ENCODE measurements around the gene N4BP2L2. TPM values are rescaled to one million over a fixed set of nuclear protein-coding genes. Genes with fewer than 3 reads are reported as not detected.

The N4BP2L2 gene
- total and polyA plus RNA-seq, 2 of the 13 experiments (the other 11 are each of a cell fraction or from before 2014, with no cell fraction given), result 58.9 to 81.2 TPM

DNA sequence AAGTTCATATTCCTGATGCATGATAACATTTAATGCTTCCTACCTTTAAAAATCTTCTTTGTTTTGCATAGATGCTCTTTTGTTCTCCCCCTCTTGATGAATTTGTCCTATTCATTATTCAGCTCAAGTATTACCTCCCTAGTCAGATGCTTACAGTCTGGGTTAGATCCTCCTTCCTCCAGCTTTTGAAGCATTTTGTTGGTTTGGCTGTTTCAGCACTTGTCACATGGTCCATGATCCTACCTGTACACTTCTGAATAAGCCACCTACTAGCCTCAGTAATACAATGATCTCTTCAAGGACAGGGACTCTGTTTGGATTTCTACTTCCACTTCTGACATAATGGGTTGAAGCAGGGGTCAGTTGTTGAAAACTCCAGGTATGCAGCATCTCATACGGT, 148.1 kb downstream of the N4BP2L2 start:
- intact Hi-C loops (cut with micrococcal nuclease; ENCODE audit: unreplicated experiment), result no loop called here
- no peak for DNase-seq (ENCODE audit: low spot score)
- no peaks in the 10 kb centered on the region for H3K27me3 ChIP-seq (ENCODE audit: control insufficient read depth in 1 of 2, insufficient read depth in 2 of 2, low read length in 2 of 2)
- no peak for FAIRE-seq
- no peaks in the 10 kb centered on the region for H3K4me1 ChIP-seq (ENCODE audit: insufficient read depth, low read length)
- BruUV-seq (replicated peaks), result no TSS peak
- H3K79me2 ChIP-seq (ENCODE audit: insufficient read depth, low read length), result no peaks in the 10 kb centered on the region
- in situ Hi-C loops (cut with HindIII; ENCODE audit: extremely low pct_ligation_motif_present, low pct_unique_long_range_greater_than_20kb), result no loop called here
- CTCF ChIA-PET (ENCODE audit: low intra/inter-chr PET ratio, low total read pairs), result no interaction called here
- no peak overlapping the region for H3K4me3 ChIP-seq (replicated peaks in 1 of 3; ENCODE audit: insufficient read depth in 1 of 3, low read depth in 2 of 3, low read length in 3 of 3)
- no peak overlapping the region for H3K4me2 ChIP-seq (ENCODE audit: low read depth, low read length)
- no peaks in the 10 kb centered on the region for H4K20me1 ChIP-seq (ENCODE audit: insufficient read depth, low read length)
- H2AFZ ChIP-seq (ENCODE audit: low read length), result no peak overlapping the region
- H3K27ac ChIP-seq (ENCODE audit: extremely low read length, insufficient read depth, low read length), result no peak overlapping the region
- ATAC-seq, result no peak
- no peak overlapping the region for H3K9ac ChIP-seq (ENCODE audit: insufficient read depth, low read depth, low read length)
- H3K9me3 ChIP-seq (ENCODE audit: low read length), result no peaks in the 10 kb centered on the region
- WGBS (ENCODE audit: low lambda C conversion rate), result 80% methylated on average over 1 of the region's 1 CpG
- peaks cover 0 to 22% of the 10 kb centered on the region in 2 experiments; a peak in 2 of 5 replicates for H3K36me3 ChIP-seq (replicated peaks in 1 of 2; ENCODE audit: control insufficient read depth in 1 of 2, insufficient read depth in 2 of 2, low read length in 2 of 2)
- TF ChIP-seq ZNF317 (CRISPR knock-in tag; IDR thresholded peaks at IDR 0.05) (no peak), ZNF333 (CRISPR knock-in tag; IDR thresholded peaks at IDR 0.05; ENCODE audit: borderline replicate concordance) (no peak), ZNF33A (CRISPR knock-in tag; IDR thresholded peaks at IDR 0.05; ENCODE audit: borderline replicate concordance) (no peak), PTBP1 (IDR thresholded peaks at IDR 0.05; ENCODE audit: low read depth, low read length, poor library complexity, severe bottlenecking) (no peak), MLLT10 (CRISPR knock-in tag; IDR thresholded peaks at IDR 0.05) (no peak), ONECUT2 (CRISPR knock-in tag; IDR thresholded peaks at IDR 0.05) (no peak), HOXA9 (CRISPR knock-in tag; IDR thresholded peaks at IDR 0.05; ENCODE audit: borderline replicate concordance) (no peak), MXD4 (CRISPR knock-in tag; IDR thresholded peaks at IDR 0.05) (no peak)
- POLR2A ChIA-PET, result no interaction called here

DNA sequence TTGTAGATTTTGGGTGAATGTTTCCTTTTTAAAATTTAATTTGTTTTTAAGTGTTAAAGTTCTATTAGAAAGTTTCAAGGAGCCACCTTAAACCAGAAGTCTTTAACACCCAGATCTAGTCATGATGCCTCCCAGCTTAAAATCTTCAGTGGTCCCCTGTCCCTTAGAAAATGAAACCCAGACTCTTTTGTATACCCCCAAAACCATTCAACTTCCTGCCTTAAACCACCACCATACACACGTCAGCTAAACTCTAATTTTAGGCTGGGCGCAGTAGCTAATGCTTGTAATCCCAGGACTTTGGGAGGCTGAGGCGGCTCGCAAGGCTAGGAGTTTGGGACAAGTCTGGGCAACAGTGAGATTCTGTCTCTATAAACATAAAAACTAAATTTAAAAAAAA, 148.5 kb downstream of the N4BP2L2 start:
- Histone ChIP-seq H3K9me3 (ENCODE audit: low read length) (no peaks in the 10 kb centered on the region), H3K4me2 (ENCODE audit: low read depth, low read length) (no peak overlapping the region), H3K36me3 (replicated peaks in 1 of 2; ENCODE audit: control insufficient read depth in 1 of 2, insufficient read depth in 2 of 2, low read length in 2 of 2) (peaks cover 0 to 26% of the 10 kb centered on the region in 2 experiments; a peak in 3 of 5 replicates), H3K4me3 (replicated peaks in 1 of 3; ENCODE audit: insufficient read depth in 1 of 3, low read depth in 2 of 3, low read length in 3 of 3) (no peak overlapping the region), H3K27ac (ENCODE audit: extremely low read length, insufficient read depth, low read length) (no peak overlapping the region), H3K27me3 (ENCODE audit: control insufficient read depth in 1 of 2, insufficient read depth in 2 of 2, low read length in 2 of 2) (no peaks in the 10 kb centered on the region), H2AFZ (ENCODE audit: low read length) (no peak overlapping the region), H3K4me1 (ENCODE audit: insufficient read depth, low read length) (no peaks in the 10 kb centered on the region), H3K79me2 (ENCODE audit: insufficient read depth, low read length) (no peaks in the 10 kb centered on the region), H4K20me1 (ENCODE audit: insufficient read depth, low read length) (no peaks in the 10 kb centered on the region), H3K9ac (ENCODE audit: insufficient read depth, low read depth, low read length) (no peak overlapping the region)
- intact Hi-C loops (cut with micrococcal nuclease; ENCODE audit: unreplicated experiment) (no loop called here), in situ Hi-C loops (cut with HindIII; ENCODE audit: extremely low pct_ligation_motif_present, low pct_unique_long_range_greater_than_20kb) (no loop called here)
- no TSS peak for BruUV-seq (replicated peaks)
- ATAC-seq (no peak), DNase-seq (ENCODE audit: low spot score) (no peak), FAIRE-seq (no peak)
- CTCF ChIA-PET (ENCODE audit: low intra/inter-chr PET ratio, low total read pairs), result no interaction called here
- 86% methylated on average over 4 of the region's 4 CpGs for WGBS (ENCODE audit: low lambda C conversion rate)
- POLR2A ChIA-PET, result no interaction called here
- TF ChIP-seq, protein P1, sequence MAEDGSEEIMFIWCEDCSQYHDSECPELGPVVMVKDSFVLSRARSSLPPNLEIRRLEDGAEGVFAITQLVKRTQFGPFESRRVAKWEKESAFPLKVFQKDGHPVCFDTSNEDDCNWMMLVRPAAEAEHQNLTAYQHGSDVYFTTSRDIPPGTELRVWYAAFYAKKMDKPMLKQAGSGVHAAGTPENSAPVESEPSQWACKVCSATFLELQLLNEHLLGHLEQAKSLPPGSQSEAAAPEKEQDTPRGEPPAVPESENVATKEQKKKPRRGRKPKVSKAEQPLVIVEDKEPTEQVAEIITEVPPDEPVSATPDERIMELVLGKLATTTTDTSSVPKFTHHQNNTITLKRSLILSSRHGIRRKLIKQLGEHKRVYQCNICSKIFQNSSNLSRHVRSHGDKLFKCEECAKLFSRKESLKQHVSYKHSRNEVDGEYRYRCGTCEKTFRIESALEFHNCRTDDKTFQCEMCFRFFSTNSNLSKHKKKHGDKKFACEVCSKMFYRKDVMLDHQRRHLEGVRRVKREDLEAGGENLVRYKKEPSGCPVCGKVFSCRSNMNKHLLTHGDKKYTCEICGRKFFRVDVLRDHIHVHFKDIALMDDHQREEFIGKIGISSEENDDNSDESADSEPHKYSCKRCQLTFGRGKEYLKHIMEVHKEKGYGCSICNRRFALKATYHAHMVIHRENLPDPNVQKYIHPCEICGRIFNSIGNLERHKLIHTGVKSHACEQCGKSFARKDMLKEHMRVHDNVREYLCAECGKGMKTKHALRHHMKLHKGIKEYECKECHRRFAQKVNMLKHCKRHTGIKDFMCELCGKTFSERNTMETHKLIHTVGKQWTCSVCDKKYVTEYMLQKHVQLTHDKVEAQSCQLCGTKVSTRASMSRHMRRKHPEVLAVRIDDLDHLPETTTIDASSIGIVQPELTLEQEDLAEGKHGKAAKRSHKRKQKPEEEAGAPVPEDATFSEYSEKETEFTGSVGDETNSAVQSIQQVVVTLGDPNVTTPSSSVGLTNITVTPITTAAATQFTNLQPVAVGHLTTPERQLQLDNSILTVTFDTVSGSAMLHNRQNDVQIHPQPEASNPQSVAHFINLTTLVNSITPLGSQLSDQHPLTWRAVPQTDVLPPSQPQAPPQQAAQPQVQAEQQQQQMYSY (CRISPR knock-in tag; IDR thresholded peaks at IDR 0.05), result no peak
- no peak for TF ChIP-seq ZNF644 (CRISPR knock-in tag; IDR thresholded peaks at IDR 0.05; ENCODE audit: low read depth)
- TF ChIP-seq SOX13 (IDR thresholded peaks at IDR 0.05), result no peak
- no peak for TF ChIP-seq SOX13 (CRISPR knock-in tag; conservative IDR thresholded peaks at IDR 0.05 in 1 of 2, IDR thresholded peaks at IDR 0.05 in 1 of 2)
- no peak for TF ChIP-seq TOPORS (CRISPR knock-in tag; IDR thresholded peaks at IDR 0.05)
- TF ChIP-seq, protein P2, sequence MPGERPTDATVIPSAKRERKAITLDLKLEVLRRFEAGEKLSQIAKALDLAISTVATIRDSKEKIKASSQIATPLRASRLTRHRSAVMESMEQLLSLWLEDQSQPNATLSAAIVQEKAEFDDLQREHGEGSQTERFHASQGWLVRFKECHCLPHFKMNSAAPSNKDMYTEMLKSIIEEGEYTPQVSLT (CRISPR knock-in tag; IDR thresholded peaks at IDR 0.05; ENCODE audit: borderline replicate concordance, low read depth), result no peak
- no peak for TF ChIP-seq NFATC3 (CRISPR knock-in tag; IDR thresholded peaks at IDR 0.05)
